ENCODE data around the gene INA.
"Not testable (repeated sequence)": the region's sequence is repeated elsewhere in the genome, so short reads cannot be mapped to it uniquely, and the experiment has no call there.

- TF ChIP-seq CTCF (IDR thresholded peaks at IDR 0.05; ENCODE audit: poor library complexity); EZH2 (IDR thresholded peaks at IDR 0.05; ENCODE audit: borderline replicate concordance): not testable (repeated sequence)
Measured at GRCh38 chr10:103258928-103259327, 18.0 kb upstream of the INA start.

Data from hepatocyte (in vitro differentiated cells).